ENCODE results near the gene CEP170B.
"Not testable (repeated sequence)": the region's sequence is repeated elsewhere in the genome, so short reads cannot be mapped to it uniquely, and the experiment has no call there.

Gene CEP170B

GRCh38 chr14:104843442-104844305, 21.4 kb upstream of the CEP170B start:
- in situ Hi-C loops (cut with MboI; ENCODE audit: low sequenced_read_pairs), result no loop called here

- in situ Hi-C loops (cut with MboI; ENCODE audit: low sequenced_read_pairs), result no loop called here
Observed at GRCh38 chr14:104844306-104845032, 20.6 kb upstream of the CEP170B start.

- in situ Hi-C loops (cut with MboI; ENCODE audit: low sequenced_read_pairs), result no loop called here
Observed at GRCh38 chr14:104845033-104845666, 19.9 kb upstream of the CEP170B start.

- in situ Hi-C loops (cut with MboI; ENCODE audit: low sequenced_read_pairs), result no loop called here
Observed at GRCh38 chr14:104845834-104846441, 19.1 kb upstream of the CEP170B start.

- in situ Hi-C loops (cut with MboI; ENCODE audit: low sequenced_read_pairs), result no loop called here
Observed at GRCh38 chr14:104852280-104852663, 12.8 kb upstream of the CEP170B start.

- in situ Hi-C loops (cut with MboI; ENCODE audit: low sequenced_read_pairs), result no loop called here
Observed at GRCh38 chr14:104855532-104856090, 9.5 kb upstream of the CEP170B start.

GRCh38 chr14:104856157-104856868, 8.8 kb upstream of the CEP170B start:
- in situ Hi-C loops (cut with MboI; ENCODE audit: low sequenced_read_pairs), result no loop called here

- in situ Hi-C loops (cut with MboI; ENCODE audit: low sequenced_read_pairs), result no loop called here
Observed at GRCh38 chr14:104856869-104857860, 7.9 kb upstream of the CEP170B start.

GRCh38 chr14:104857931-104858330, 7.1 kb upstream of the CEP170B start:
- in situ Hi-C loops (cut with MboI; ENCODE audit: low sequenced_read_pairs), result not testable (repeated sequence)

GRCh38 chr14:104858811-104859426, 6.1 kb upstream of the CEP170B start:
- in situ Hi-C loops (cut with MboI; ENCODE audit: low sequenced_read_pairs), result no loop called here

GRCh38 chr14:104859900-104860299, 5.2 kb upstream of the CEP170B start:
- in situ Hi-C loops (cut with MboI; ENCODE audit: low sequenced_read_pairs), result no loop called here

GRCh38 chr14:104860414-104860813, 4.7 kb upstream of the CEP170B start:
- in situ Hi-C loops (cut with MboI; ENCODE audit: low sequenced_read_pairs), result no loop called here

- in situ Hi-C loops (cut with MboI; ENCODE audit: low sequenced_read_pairs), result no loop called here
Observed at GRCh38 chr14:104863131-104863862, 1.8 kb upstream of the CEP170B start.

GRCh38 chr14:104863923-104864266, 1.2 kb upstream of the CEP170B start:
- in situ Hi-C loops (cut with MboI; ENCODE audit: low sequenced_read_pairs), result no loop called here

GRCh38 chr14:104864267-104865080, 594 bp upstream of the CEP170B start:
- in situ Hi-C loops (cut with MboI; ENCODE audit: low sequenced_read_pairs), result no loop called here

- in situ Hi-C loops (cut with MboI; ENCODE audit: low sequenced_read_pairs), result no loop called here
Observed at GRCh38 chr14:104865631-104866441, 768 bp downstream of the CEP170B start.
